Trophoblast cell (in vitro differentiated cells and primary cell): ENCODE measurements around the gene MPND.

ENCODE experiments used
- DNase-seq, 2 donors: peaks; one replicate each; pipeline ENCODE4 v3.0.0-alpha.2; 2016
- H2AFZ ChIP-seq: 2 replicates; pipeline ENCODE4 v1.6.1; 2013; ENCODE audit warnings: low read length, moderate library complexity, mild to moderate bottlenecking; ENCODE audit not compliant: insufficient read depth, poor library complexity
- H2AK5ac ChIP-seq: 2 replicates; pipeline ENCODE4 v1.6.1; 2013; ENCODE audit warnings: mild to moderate bottlenecking, low read length
- H2BK120ac ChIP-seq: 2 replicates; pipeline ENCODE4 v1.6.1; 2013; ENCODE audit warnings: low read length, mild to moderate bottlenecking, moderate library complexity; ENCODE audit not compliant: insufficient read depth, poor library complexity
- H2BK12ac ChIP-seq: 2 replicates; pipeline ENCODE4 v1.6.1; 2013; ENCODE audit warnings: mild to moderate bottlenecking, low read length, moderate library complexity
- H2BK5ac ChIP-seq: 2 replicates; pipeline ENCODE4 v1.6.1; 2013; ENCODE audit warnings: low read length, low read depth, moderate library complexity, mild to moderate bottlenecking; ENCODE audit not compliant: poor library complexity
- H3K14ac ChIP-seq: 2 replicates; pipeline ENCODE4 v1.6.1; 2013; ENCODE audit warnings: mild to moderate bottlenecking, low read length
- H3K18ac ChIP-seq: 2 replicates; pipeline ENCODE4 v1.6.1; 2013; ENCODE audit warnings: mild to moderate bottlenecking, low read length
- H3K23ac ChIP-seq: 2 replicates; pipeline ENCODE4 v1.6.1; 2013; ENCODE audit warnings: low read length
- H3K27ac ChIP-seq: 2 replicates; pipeline ENCODE4 v1.5.1; 2013; ENCODE audit warnings: low read depth, mild to moderate bottlenecking, inconsistent platforms, low read length, moderate library complexity
- H3K27me3 ChIP-seq: 2 replicates; pipeline ENCODE4 v1.6.1; 2013; ENCODE audit warnings: inconsistent platforms, mild to moderate bottlenecking, low read length, moderate library complexity; ENCODE audit not compliant: insufficient read depth
- H3K36me3 ChIP-seq, 2 experiments: 1 replicate in 1 of 2; 2 replicates in 1 of 2; pipeline ENCODE4 v1.6.1; 2013; ENCODE audit warnings: low read length in 2 of 2, mild to moderate bottlenecking in 2 of 2, moderate library complexity in 1 of 2; ENCODE audit not compliant: insufficient read depth in 2 of 2, control insufficient read depth in 1 of 2
- H3K4ac ChIP-seq: 2 replicates; pipeline ENCODE4 v1.6.1; 2013; ENCODE audit warnings: low read depth, mild to moderate bottlenecking, low read length, moderate library complexity
- H3K4me1 ChIP-seq, 2 experiments: 1 replicate in 1 of 2; 2 replicates in 1 of 2; pipeline ENCODE4 v1.6.1; 2013; ENCODE audit warnings: low read length in 2 of 2, mild to moderate bottlenecking in 2 of 2, moderate library complexity in 1 of 2; ENCODE audit not compliant: insufficient read depth in 2 of 2, control insufficient read depth in 1 of 2
- H3K4me2 ChIP-seq: 2 replicates; pipeline ENCODE4 v1.6.1; 2013; ENCODE audit warnings: inconsistent platforms, mild to moderate bottlenecking, low read length, moderate library complexity
- H3K4me3 ChIP-seq: 2 replicates; pipeline ENCODE4 v1.5.1; 2013; ENCODE audit warnings: mild to moderate bottlenecking, low read depth, low read length, inconsistent platforms
- H3K79me1 ChIP-seq: one replicate; pipeline ENCODE4 v1.6.1; 2013; ENCODE audit warnings: low read length
- H3K79me2 ChIP-seq: 2 replicates; pipeline ENCODE4 v1.6.1; 2013; ENCODE audit warnings: low read length, mild to moderate bottlenecking; ENCODE audit not compliant: control insufficient read depth, insufficient read depth, poor library complexity
- H3K9ac ChIP-seq: 2 replicates; pipeline ENCODE4 v1.6.1; 2013; ENCODE audit warnings: mild to moderate bottlenecking, low read length
- H3K9me3 ChIP-seq: 2 replicates; pipeline ENCODE4 v1.6.1; 2013; ENCODE audit warnings: low read depth, mild to moderate bottlenecking, control low read depth, inconsistent platforms, low read length; ENCODE audit not compliant: insufficient read depth
- H4K12ac ChIP-seq: 2 replicates; pipeline ENCODE4 v1.6.1; 2013; ENCODE audit warnings: low read depth, mild to moderate bottlenecking, low read length, moderate library complexity
- H4K8ac ChIP-seq: 2 replicates; pipeline ENCODE4 v1.6.1; 2013; ENCODE audit warnings: low read depth, mild to moderate bottlenecking, low read length, moderate library complexity
- H4K91ac ChIP-seq: one replicate; pipeline ENCODE4 v1.6.1; 2013; ENCODE audit warnings: low read depth, mild to moderate bottlenecking, low read length, moderate library complexity
- WGBS: extraction: QIAGEN DNeasy Blood & Tissue Kit; methylation state at CpG from one replicate; pipeline ENCODE4 v1.1.7; 2013; ENCODE audit warnings: missing lambda C conversion rate; ENCODE audit not compliant: insufficient read length, insufficient coverage; ENCODE audit errors: extremely low coverage; 5-methylcytosine and 5-hydroxymethylcytosine counted together

The MPND gene

DNA sequence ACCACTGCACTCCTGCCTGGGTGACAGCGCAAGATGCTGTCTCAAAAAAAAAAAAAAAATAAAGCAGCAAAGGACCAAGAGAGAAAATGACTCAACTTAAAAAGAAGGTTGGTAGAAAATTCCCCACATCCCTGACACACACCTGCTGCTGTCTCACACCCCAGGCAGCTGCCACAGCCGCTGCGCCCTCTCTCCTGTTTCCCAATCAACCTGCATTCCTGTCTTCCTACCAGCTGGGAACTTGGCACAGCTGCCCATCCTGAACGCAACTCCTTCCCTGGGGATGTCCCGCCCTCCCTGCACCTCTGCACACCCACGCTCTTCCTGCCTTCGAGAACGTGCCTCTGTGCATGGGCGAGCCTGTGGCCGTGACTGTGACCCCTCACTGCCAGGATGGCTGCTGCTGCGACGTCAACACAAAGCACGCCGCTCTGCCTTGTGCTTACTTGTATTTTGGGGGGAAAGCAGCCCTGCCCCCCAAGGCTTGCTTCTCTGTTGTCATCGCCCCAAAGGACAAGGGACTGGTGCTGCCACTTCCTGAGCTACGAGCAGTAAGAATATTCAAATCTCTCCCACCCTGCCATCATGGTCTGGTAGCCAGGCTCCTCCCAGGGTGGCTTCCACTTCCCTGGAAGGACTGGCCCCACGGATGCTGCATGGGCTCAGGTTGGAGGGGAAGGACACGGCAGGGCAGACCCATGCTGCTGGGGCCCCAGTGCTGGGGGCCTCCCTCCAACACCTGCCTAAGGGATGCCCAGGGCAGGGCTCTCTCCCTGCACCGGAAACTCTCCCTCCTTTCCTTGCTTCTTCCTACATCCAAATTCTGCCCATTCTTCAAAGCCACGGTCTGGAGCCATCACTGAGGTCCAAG is 36.3 kb downstream of the MPND start:
- Histone ChIP-seq H2AK5ac (no peak overlapping the region), H4K8ac (no peak overlapping the region), H3K36me3 (peaks cover 13 to 29% of the 10 kb centered on the region in 2 experiments), H2AFZ (no peak overlapping the region), H4K12ac (no peak overlapping the region), H3K79me1 (peaks cover 18% of the 10 kb centered on the region), H3K4me2 (no peak overlapping the region), H3K27me3 (no peaks in the 10 kb centered on the region), H3K18ac (peak overlapping the region; percentile 5), H3K79me2 (peaks cover 13% of the 10 kb centered on the region), H3K4ac (peak overlapping the region; percentile 39), H3K9ac (no peak overlapping the region), H2BK120ac (no peak overlapping the region), H2BK12ac (no peak overlapping the region), H3K9me3 (peaks cover 3% of the 10 kb centered on the region), H3K23ac (no peak overlapping the region), H4K91ac (no peak overlapping the region), H2BK5ac (no peak overlapping the region), H3K14ac (no peak overlapping the region), H3K4me1 (peaks cover 25 to 30% of the 10 kb centered on the region in 2 experiments), H3K4me3 (peak overlapping the region; percentile 41), H3K27ac (no peak overlapping the region)
- WGBS = no CpG with 5 or more reads among the region's 20 CpGs
- peak; percentile 89 to 94 for DNase-seq

DNA sequence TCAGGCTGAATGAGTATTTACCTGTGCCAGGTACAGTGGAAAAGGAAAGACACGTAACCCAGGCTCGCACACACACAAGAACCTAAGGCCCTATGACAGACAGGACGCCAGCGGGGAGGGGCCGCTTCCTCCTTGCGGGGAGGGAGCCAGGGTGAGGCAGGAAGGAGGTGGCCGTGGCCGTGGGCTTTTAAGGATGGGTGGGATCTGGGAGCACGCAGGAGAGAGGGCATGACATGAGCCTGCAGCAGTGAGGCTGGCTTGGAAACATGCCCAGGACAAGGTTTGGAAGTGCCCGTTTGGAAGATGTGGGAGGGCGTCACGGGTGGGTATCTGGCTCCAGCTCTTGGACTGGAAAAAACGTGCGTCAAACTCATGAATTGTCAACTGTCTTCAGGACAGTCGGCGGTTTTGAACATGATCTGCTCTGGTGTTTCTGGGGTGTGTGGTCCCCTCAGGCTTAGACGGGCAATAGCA is 36.9 kb downstream of the MPND start:
- Histone ChIP-seq H3K9ac (no peak overlapping the region), H2BK120ac (no peak overlapping the region), H2AFZ (no peak overlapping the region), H3K27me3 (no peaks in the 10 kb centered on the region), H2BK12ac (no peak overlapping the region), H3K79me1 (peaks cover 14% of the 10 kb centered on the region), H3K18ac (no peak overlapping the region), H3K36me3 (peaks cover 18 to 34% of the 10 kb centered on the region in 2 experiments), H4K8ac (no peak overlapping the region), H2BK5ac (no peak overlapping the region), H3K4me3 (no peak overlapping the region), H4K12ac (no peak overlapping the region), H2AK5ac (no peak overlapping the region), H3K9me3 (peaks cover 3% of the 10 kb centered on the region), H3K23ac (no peak overlapping the region), H4K91ac (no peak overlapping the region), H3K4ac (no peak overlapping the region), H3K79me2 (peaks cover 10% of the 10 kb centered on the region), H3K4me2 (no peak overlapping the region), H3K27ac (no peak overlapping the region), H3K4me1 (peaks cover 20 to 23% of the 10 kb centered on the region in 2 experiments), H3K14ac (no peak overlapping the region)
- DNase-seq = peak in 1 of 2 donors; percentile 29
- WGBS = no CpG with 5 or more reads among the region's 17 CpGs

DNA sequence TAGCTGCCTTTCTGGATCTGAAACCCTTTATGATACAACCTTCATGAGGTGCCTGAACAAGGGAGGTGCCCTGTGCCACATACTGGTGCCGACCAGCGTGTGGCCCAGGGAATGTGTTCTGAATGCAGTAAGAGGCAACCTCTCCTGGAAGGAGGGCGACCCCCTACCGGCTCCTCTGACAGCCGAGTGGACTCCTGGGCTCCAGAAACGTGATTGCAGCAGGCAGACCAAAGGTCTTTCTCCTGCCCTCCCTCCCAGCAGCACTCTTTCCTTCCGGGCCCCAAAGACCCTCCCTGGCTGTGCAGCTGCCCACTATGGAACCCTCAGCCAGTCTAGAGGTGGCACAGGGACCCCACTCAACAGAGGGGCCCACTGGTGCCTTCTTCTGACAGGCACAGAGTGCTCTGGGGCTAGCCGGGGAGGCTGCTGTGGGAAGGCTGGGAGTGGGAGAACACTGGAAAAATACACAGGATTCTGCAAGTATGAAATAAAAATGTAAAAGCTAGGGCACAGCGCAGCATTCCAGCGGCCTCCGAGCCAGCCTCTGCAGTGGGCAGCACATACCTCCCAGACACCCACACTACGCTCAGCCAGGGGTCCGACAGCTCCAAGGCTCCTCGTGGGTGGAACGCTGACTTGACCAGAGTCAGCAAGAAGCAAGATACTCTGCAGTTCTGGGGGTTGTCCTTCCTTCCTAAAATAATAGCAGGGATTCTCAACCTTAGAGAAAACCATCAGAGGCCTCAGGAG is 42.1 kb downstream of the MPND start:
- WGBS = no CpG with 5 or more reads among the region's 15 CpGs
- Histone ChIP-seq H3K27me3 (no peaks in the 10 kb centered on the region), H2BK5ac (no peak overlapping the region), H2AK5ac (no peak overlapping the region), H3K79me2 (peaks cover 32% of the 10 kb centered on the region), H3K27ac (no peak overlapping the region), H3K4me1 (peaks cover 19 to 22% of the 10 kb centered on the region in 2 experiments), H3K79me1 (peaks cover 16% of the 10 kb centered on the region), H3K23ac (no peak overlapping the region), H3K18ac (no peak overlapping the region), H3K4me3 (no peak overlapping the region), H3K4me2 (no peak overlapping the region), H3K36me3 (peaks cover 35 to 48% of the 10 kb centered on the region in 2 experiments), H3K4ac (peak overlapping the region; percentile 65), H4K8ac (no peak overlapping the region), H3K14ac (no peak overlapping the region), H4K12ac (no peak overlapping the region), H4K91ac (no peak overlapping the region), H2AFZ (no peak overlapping the region), H3K9me3 (peaks cover 2% of the 10 kb centered on the region), H2BK12ac (no peak overlapping the region), H3K9ac (no peak overlapping the region), H2BK120ac (no peak overlapping the region)
- DNase-seq = no peak

DNA sequence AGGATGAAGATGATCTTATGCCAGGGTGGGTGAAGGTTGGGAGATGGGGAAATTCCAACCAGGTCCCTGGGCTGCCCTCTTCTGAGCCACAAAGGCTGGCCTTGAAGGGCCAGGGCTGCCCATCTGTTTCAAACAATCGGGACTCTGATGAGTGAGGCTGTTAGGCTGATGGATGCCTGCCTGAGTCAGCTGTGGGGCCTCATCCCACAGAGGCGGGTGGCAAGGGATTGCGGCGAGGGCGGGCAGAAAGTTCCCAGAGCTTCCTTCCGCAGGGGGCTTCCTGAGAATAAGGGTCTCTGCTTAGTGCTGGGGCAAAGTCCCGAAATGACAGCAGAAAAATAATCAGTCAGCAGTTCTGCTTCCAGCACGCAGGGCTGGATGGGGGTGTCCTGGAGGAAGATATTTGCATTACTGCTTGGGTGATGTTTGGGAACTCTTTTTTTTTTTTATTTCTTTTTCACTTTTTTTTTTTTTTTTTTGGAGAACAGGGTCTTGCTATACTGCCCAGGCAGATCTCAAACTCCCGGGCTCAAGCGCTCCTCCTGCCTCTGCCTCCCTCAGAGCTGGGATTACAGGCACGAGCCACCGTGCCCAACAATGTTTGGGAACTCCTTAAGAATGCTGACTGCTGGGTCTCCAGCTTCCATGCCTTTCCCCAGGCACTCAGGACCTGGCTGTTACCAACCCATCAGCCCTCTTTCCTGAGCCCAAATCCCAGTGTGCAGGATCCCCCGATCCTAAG is 42.9 kb downstream of the MPND start:
- Histone ChIP-seq H3K23ac (no peak overlapping the region), H3K18ac (peak overlapping the region; percentile 47), H3K4me3 (no peak overlapping the region), H4K12ac (no peak overlapping the region), H3K79me1 (peaks cover 22% of the 10 kb centered on the region), H3K27me3 (no peaks in the 10 kb centered on the region), H2BK5ac (no peak overlapping the region), H3K27ac (no peak overlapping the region), H4K8ac (no peak overlapping the region), H2BK12ac (no peak overlapping the region), H2AK5ac (no peak overlapping the region), H3K4me2 (no peak overlapping the region), H3K9me3 (peaks cover 2% of the 10 kb centered on the region), H3K14ac (no peak overlapping the region), H3K4me1 (peaks cover 26 to 29% of the 10 kb centered on the region in 2 experiments), H2BK120ac (no peak overlapping the region), H2AFZ (no peak overlapping the region), H3K9ac (no peak overlapping the region), H3K4ac (peak overlapping the region; percentile 66), H4K91ac (no peak overlapping the region), H3K36me3 (peaks cover 35 to 48% of the 10 kb centered on the region in 2 experiments), H3K79me2 (peaks cover 35% of the 10 kb centered on the region)
- DNase-seq = no peak
- WGBS = no CpG with 5 or more reads among the region's 13 CpGs
